ENCODE data around the gene EPHB2. TPM values are rescaled to one million over a fixed set of nuclear protein-coding genes. Genes with fewer than 3 reads are reported as not detected.
"Not testable (repeated sequence)": the region's sequence is repeated elsewhere in the genome, so short reads cannot be mapped to it uniquely, and the experiment has no call there.

EPHB2 gene
- total RNA-seq, 4 donors from 2014 or later = 7.5 to 27.3 (median 23.8) TPM

- intact Hi-C loops (cut with DNase I) = loop anchor here (5.0 kb wide), 1 partner anchor 162 kb away; no protein-coding TSS in a partner anchor
- Histone ChIP-seq H3K27ac (no peak overlapping the region), H3K4me1 (no peaks in the 10 kb centered on the region), H3K4me3 (replicated peaks in 1 of 3) (no peak overlapping the region), H3K27me3 (no peaks in the 10 kb centered on the region), H3K9me3 (no peaks in the 10 kb centered on the region), H3K36me3 (no peaks in the 10 kb centered on the region)
- WGBS, 2 donors = 77 to 80% methylated on average over 14 of the region's 14 CpGs
- no peak for DNase-seq
- TF ChIP-seq POLR2A (IDR thresholded peaks at IDR 0.05) (no peak), CTCF (IDR thresholded peaks at IDR 0.05) (no peak)
Measured at GRCh38 chr1:22699681-22700520, 10.7 kb upstream of the EPHB2 start.

- Histone ChIP-seq H3K36me3 (no peaks in the 10 kb centered on the region), H3K4me3 (replicated peaks in 1 of 3) (no peak overlapping the region), H3K9me3 (no peaks in the 10 kb centered on the region), H3K27ac (no peak overlapping the region), H3K4me1 (no peaks in the 10 kb centered on the region), H3K27me3 (no peaks in the 10 kb centered on the region)
- 79 to 81% methylated on average over 11 to 12 of the region's 12 CpGs for WGBS, 2 donors
- no peak for TF ChIP-seq CTCF (IDR thresholded peaks at IDR 0.05)
- no peak for TF ChIP-seq POLR2A (IDR thresholded peaks at IDR 0.05)
- DNase-seq = peak; percentile 5 to 12
- intact Hi-C loops (cut with DNase I) = loop anchor here (5.0 kb wide), 1 partner anchor 160 kb away; no protein-coding TSS in a partner anchor
Measured at GRCh38 chr1:22702296-22703085, 8.1 kb upstream of the EPHB2 start.

DNA sequence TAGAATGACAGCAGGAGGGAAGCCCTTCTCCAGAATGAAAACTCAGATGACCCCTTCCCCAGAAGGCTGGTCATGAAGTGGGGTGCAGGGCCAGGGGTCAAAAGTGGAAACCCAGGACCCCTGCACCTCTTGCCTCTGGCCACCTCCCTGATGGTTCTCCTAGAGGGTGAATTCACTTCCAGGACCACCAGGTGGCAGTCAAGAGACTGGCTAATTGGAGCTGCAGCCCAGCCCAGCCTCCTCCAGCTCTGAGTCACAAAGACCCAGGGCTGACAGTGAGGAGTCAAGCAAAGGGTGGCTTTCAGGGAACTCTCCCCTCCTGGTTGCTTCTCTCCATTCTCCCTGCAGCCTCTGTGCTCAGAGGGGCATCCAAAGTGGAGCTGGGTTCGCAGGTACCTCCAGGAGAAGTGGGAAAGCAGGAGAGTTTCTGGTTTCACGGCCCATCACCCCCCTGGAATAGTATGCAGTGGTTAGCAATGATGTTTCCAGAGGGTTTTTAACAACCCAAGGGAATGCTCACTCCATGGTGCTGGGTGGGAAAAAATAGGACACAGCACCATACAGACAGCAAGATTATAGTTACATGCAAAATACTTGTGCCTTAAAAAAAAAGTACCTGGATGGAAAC lies 6.1 kb upstream of the EPHB2 start:
- Histone ChIP-seq H3K27me3 (no peaks in the 10 kb centered on the region), H3K9me3 (no peaks in the 10 kb centered on the region), H3K4me1 (no peaks in the 10 kb centered on the region), H3K27ac (no peak overlapping the region), H3K36me3 (no peaks in the 10 kb centered on the region), H3K4me3 (replicated peaks in 1 of 3) (no peak overlapping the region)
- peak; percentile 88 to 91 for DNase-seq
- intact Hi-C loops (cut with DNase I) = loop anchor here (2.0 to 5.0 kb wide), 2 partner anchors 158 to 182 kb away; no protein-coding TSS in a partner anchor
- no peak for TF ChIP-seq POLR2A (IDR thresholded peaks at IDR 0.05)
- peak; percentile 80 to 92 (median 90) for TF ChIP-seq CTCF (IDR thresholded peaks at IDR 0.05)
- 75 to 79% methylated on average over 2 of the region's 2 CpGs for WGBS, 2 donors

- no peak overlapping the region for H3K27ac ChIP-seq
- no peaks in the 10 kb centered on the region for H3K36me3 ChIP-seq
- no peaks in the 10 kb centered on the region for H3K27me3 ChIP-seq
- H3K4me3 ChIP-seq (replicated peaks in 1 of 3) = no peak overlapping the region
- H3K4me1 ChIP-seq = peaks cover 4 to 5% of the 10 kb centered on the region in 2 donors
- no peaks in the 10 kb centered on the region for H3K9me3 ChIP-seq
- intact Hi-C loops (cut with DNase I) = loop anchor here (2.0 kb wide), 1 partner anchor 181 kb away; no protein-coding TSS in a partner anchor
- TF ChIP-seq CTCF (IDR thresholded peaks at IDR 0.05) = no peak
- no peak for TF ChIP-seq POLR2A (IDR thresholded peaks at IDR 0.05)
- no peak for DNase-seq
Measured at GRCh38 chr1:22705586-22705985, 5.1 kb upstream of the EPHB2 start.

DNA sequence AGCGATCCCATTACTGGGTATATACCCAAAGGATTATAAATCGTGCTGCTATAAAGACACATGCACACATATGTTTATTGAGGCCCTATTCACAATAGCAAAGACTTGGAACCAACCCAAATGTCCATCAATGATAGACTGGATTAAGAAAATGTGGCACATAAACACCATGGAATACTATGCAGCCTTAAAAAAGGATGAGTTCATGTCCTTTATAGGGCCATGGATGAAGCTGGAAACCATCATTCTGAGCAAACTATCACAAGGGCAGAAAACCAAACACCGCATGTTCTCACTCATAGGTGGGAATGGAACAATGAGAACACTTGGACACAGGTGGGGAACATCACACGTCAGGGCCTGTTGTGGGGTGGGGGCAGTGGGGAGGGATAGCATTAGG lies 4.5 kb upstream of the EPHB2 start:
- H3K4me1 ChIP-seq; DNase-seq; H3K36me3 ChIP-seq; H3K9me3 ChIP-seq; intact Hi-C loops (cut with DNase I); H3K4me3 ChIP-seq (replicated peaks in 1 of 3); H3K27ac ChIP-seq; H3K27me3 ChIP-seq: not testable (repeated sequence)
- WGBS, 2 donors = 93 to 97% methylated on average over 4 of the region's 4 CpGs
